GM04504 (cell line): Measurements from ENCODE around the gene UCK1.

Experiments used
- DNase-seq: peaks from one replicate; pipeline ENCODE4 v3.0.0-alpha.2; 2012; ENCODE audit warnings: low read depth

UCK1 gene

DNA sequence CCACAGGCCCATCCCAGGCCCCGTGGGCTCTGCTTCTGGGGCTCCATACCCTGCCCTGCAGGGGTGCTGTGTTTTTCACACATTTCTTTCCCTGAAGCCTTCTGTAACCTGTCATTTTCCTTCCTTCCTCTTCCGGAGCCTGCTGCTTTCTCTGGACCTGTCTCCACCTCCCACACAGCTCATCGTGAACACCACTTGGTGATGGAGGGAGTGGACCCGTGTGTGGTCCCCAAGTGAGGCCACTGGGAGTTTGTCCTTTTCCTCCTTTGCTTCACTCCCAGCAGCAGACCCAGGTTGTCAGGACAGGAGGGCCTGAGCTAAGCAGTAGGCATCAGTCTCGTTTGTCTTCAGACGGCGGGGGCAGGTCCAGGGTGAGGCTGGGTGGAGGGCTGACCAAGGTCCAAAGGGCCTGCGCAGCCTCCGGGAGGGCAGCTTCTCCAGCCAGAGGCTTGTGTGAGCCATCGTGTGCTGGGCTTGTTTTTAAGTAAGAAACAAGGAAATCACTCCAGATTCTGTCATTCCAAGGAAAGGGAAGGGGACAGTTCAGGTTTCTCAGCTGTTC lies 34.1 kb downstream of the UCK1 start:
- no peak for DNase-seq

DNA sequence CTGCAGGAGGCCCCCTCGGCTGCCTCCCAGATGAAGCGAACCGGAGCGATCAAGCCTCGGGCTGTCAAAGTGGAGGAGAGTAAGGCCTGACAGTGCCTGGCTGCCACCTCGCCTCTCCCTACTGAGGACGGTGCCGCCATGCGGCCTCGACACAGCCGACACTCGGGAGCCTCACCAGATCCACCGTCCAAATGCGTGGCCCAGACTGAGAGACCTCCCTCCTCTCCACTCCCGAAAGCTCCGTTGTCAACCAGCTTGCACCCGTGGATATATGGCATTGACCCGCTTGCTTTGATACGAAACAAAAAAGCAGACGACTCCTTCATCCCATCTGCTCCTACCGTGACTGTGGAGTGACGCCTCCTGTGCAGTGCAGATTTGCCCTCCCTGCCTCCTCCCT lies 35.3 kb downstream of the UCK1 start:
- DNase-seq: no peak

DNA sequence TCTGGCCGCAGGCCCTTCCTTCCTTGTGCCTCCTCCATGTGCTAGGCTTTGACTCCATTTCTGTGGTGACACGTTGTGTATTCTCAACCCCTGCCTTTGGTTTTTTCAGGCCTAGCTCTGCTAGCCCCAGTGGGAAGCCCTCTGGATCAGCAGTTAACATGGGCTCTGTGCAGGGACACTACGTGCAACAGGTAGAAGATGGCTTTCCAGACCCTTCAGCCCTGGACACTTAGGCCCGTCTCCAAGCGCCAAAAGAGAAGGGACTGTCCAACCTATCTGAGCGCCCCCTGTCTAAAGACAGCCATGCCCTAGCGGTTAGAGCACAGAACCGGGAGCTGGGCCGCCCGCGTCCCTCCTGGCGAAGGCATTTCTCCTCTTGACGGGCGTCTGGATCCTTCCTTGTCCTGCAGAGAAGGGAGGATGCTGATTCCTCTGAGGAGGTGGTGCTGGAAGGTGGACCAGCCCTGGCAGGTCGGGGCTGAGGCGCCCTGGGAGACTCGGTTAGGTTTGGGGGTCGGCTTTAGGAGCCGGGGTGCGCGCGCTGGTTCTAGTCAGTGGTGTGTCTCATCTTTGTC lies 36.7 kb downstream of the UCK1 start:
- no peak for DNase-seq

DNA sequence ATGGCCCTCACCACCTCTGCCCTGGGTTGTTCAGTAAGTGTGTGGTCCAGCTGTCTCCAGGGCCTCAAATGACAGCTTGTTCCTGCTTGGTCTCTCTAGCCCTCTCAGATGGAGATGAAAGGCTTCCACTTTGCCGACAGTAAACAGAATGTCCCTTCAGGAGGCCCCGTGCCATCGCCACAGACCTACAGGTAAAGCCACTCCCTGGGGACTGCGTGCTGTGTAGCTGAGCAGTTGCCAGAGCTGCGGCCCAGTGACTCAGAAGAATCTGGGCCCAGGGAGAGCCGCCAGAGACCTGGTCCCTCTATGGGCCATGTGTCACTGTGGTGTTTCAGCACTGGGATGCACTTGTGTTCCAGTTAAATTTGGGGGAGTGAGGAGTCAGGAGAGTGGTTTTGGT lies 39.0 kb downstream of the UCK1 start:
- DNase-seq: no peak

DNA sequence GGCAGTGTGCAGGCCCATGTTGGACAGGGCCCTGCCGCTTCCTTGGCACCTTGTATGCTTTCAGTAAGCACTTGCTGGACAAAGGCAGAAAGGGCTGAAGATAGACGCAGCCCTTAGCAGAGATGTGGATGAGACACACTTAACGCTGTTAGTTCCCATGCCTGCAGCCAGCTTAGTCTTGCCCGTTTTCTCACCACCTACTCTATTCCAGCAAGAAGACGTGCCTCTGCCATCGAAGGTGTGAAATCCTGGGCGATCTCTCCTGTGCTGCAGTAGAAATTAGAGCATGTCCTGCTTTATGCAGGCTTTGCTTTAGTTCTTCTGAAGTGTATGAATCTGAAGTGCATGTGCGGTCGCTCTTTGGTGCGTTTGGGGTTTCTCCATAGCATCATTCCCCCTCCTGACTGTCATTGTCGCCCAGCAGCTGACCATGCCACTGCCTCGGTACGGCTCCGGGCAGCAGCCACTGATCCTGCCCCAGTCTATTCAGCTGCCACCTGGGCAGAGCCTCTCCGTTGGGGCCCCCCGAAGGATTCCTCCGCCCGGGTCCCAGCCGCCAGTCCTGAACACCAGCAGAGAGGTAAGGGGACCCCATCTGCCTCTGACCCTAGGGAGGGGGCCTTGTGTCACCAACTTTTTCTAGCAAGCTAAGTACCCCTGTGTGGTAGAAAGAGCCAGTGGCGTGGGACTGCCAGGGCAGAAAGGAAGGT lies 39.9 kb downstream of the UCK1 start:
- no peak for DNase-seq

DNA sequence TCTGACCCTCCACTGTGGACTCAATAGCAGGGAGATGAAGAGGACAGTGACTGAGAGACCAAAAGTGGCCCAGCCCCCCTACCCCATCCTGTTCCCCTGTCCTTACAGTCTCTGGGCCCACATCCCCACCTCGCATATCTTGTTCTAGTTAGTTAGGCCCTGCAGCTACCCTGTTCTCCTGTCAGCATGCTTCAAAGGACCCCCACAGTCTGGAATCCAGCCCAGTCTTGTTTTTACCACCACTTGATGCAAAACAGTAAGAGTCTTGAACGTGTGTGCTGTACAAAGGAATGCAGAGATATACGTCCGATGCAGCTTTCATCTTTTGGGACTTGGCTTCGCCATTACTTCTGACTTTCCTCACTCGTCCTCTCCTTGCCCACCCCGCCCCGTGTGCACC lies 40.5 kb downstream of the UCK1 start:
- no peak for DNase-seq

DNA sequence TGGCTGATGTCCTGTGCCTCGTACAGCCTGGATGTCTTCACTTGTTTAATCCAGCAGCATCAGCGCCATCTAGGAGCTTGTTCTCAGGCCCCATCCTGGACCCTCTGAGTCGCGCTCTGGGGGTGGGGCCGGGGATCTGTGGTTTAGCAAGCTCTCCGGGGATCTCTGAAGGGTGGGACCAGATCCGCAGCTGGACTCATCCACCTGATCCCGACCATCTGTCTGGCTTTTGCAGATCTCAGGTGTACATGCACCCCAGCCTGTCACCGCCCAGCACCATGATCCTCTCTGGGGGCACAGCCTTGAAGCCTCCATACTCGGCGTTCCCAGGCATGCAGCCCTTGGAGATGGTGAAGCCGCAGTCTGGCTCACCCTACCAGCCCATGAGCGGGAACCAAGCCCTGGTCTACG lies 43.4 kb downstream of the UCK1 start:
- no peak for DNase-seq

DNA sequence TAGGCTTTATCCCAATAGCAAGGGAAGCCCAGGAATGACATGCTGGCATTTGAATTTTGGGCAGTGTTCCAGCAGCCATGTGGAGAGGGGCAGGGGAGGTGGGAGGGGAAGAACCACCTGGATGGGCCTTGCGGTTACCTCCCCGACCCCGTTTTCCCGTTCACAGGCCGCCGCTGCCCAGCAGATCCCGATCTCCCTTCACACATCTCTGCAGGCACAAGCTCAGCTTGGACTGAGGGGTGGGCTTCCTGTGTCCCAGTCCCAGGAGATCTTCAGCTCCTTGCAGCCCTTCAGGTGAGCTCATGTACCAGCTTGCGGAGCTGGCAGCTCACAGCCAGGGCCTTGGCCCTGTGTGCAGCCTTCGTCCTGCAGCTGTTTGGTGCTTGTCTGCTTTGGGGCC lies 44.1 kb downstream of the UCK1 start:
- DNase-seq: no peak

DNA sequence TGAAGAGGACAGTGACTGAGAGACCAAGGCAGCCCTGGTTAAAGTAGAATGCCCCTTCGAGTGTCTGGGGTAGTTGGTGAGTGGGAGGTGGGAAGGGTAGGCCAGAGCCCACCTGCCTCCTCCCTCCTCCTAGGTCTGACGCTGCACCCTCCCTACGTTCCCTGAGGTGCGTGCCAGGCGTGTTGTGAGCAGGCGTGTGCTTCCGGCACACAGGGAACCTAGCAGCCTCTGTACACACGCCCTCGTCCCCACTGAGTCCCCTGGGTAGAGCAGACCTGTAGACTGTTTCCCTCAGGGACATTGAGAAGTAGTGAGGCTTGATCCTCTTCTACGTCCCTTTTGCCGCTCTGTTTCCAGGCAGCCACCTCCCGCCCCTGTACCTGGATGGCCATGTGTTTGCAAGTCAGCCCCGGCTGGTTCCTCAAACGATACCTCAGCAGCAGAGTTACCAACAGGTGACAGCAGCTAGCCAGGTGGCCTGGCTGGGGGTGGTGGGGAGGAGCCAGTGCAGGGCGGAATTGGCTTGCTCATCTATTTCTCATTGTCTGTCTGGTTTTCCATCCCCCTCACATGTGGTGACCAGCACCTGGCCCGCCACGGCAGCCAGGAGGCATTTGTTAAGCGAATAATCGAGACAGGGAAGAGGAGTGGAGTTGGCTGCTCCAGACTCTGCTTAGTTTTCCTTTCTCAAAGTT lies 45.2 kb downstream of the UCK1 start:
- no peak for DNase-seq

DNA sequence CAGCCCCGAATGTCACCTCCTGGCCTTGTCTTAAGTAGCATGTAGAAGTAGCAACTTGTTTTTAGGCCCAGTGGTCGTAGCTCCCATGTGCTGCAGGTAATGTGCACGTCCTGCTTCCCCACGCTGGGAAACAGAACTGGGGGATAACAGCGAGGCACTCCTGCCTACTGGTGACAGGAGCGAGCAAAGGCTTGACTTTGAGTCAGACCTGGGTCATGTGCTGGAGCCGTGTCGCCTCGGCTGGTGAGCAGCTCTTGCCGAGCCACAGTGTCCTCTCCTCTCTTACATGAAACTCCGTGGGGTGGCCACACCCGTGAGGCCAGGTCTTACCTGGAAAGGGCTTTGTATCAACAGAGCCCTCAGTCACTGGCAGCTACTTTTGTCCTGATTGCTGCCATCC lies 45.9 kb downstream of the UCK1 start:
- DNase-seq: no peak

DNA sequence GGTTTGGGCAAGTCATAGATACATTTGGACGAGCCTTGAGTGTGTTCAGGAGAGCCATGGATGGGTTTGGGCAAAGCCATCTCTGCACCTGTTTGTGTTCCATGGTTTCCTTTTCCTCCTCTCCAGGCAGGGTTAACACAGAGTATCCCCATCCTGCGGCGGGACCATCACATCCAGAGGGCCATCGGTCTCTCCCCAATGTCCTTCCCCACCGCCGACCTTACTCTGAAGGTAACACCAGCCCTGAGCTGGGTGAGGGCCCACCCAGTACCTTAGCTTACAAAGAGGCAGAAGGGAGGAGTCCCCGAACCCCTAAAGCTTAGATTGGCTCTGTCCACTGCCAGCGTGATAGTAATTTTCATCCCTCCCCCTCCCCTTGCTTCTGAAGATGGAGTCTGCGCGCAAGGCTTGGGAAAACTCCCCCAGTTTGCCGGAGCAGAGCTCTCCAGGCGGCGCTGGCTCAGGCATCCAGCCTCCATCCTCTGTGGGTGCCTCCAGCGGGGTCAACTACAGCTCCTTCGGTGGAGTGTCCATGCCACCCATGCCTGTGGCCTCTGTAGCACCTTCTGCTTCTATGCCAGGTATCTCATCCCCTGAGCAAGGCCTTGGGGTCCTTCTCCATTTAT lies 46.4 kb downstream of the UCK1 start:
- no peak for DNase-seq

DNA sequence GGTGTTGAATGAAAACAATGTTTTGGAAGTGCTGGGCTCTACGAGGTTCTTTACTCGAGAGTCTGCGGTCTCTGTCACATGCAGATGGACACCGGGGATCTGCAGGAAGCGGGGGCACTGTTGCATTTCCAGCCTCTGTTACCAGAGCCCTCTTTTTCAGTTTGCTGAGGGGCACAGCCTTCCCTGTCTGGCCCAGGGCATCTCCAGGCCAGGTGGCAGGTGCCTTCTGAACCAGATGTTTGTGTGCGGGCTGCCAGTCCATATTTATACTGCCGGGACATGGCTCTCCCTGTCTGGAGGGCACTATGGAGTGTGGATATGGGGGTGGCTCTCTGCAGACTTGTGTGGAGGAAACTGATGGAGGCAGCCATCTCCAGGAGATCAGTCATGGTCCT lies 47.0 kb downstream of the UCK1 start:
- no peak for DNase-seq

DNA sequence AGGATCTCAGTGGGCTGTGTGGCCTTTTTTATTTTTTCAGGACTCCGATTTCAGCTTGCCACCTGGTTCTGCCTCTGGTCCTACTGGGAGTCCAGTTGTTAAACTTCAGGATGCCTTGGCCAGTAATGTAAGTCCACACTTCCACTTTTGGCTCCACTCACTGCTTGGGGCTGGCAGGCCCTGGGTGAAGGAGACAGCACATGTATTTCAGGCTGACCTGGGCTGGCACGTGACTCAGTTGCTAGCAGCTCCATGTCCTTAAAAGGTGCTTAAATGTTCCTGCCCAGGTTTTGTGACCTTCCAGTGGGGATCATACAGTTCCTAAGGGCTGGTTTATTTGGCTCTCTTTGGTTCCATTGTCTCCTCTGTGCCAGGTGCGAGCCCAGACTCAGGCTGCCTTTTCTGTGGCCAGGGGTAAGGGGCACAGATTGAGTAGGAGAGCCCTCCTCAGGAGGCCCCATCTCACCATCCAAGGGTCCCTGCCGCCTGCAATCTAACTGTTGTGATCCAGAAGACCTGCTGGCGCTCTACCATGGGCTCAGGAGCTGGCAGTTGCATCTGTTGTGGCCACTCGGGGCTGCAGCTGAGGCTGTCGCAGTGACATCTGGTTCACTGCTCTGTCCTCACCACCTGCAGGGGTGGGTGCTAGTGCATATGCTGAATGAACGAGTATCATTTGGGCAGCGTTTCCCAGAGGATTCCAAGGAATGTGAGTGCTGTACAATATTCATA lies 47.6 kb downstream of the UCK1 start:
- no peak for DNase-seq

DNA sequence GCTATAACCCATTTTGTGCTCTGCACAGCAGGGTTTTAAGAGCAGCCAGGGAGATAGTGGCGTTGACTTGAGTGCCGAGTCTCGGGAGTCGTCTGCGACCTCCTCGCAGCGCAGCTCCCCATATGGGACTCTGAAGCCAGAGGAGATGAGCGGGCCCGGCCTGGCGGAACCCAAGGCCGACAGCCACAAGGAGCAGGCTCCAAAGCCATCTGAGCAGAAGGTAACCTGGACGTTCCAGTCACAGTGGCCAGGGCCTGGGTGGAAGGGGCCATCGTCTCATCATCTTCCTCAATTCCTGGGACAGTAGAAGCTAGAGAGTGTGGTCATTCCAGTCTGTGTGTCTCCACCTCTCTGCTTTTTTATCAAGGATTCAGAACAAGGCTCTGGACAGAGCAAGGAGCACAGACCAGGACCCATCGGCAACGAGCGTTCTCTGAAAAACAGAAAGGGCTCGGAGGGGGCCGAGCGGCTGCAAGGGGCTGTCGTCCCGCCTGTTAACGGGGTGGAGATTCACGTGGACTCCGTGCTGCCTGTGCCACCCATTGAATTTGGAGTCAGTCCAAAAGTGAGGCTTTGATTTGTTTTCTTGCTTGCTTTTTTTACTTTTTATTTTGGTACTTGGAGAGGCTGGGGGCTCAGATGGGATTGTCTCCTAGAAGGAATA lies 48.6 kb downstream of the UCK1 start:
- no peak for DNase-seq

DNA sequence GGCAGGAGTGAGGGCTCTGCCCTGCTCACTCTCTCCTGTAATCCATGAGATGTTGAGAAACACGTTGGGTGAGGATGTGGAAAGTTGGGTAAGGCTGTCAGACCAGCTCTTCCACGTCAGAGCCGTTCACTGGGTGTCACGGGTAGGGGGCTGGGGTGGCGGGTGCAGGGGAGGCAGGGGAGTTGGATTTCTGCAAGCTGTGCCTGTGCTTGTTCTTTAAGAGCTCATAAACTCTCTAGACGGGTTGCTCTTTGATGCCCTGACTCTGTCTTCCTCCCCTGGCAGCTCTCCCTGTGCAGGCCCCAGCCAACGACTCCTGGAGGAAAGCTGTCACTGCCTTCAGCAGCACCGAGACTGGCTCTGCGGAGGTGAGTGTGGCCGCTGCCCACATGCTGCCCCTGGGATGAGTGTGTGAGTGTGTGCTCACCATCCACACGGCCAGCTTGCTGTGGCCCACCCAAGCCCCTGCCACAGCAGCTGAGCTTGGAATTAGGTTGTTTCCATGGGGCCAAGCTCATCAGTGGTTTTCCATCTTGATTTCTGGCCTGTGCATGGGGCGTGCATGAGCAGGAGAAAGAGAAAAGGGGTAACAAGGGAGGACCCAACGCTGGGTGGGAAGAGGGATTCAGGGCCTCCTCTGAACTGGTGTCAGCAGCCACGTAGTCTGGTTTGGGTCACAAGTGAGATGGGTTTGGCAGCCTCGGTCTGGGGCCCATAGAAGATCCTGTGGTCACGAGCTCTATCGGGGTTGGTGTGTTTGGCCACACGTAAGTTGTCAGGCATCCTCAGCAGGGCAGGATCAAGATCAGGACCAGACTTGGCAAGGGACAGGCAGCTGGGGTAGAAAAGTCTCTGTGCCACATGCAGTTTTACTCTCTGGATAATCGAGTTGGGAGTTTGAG lies 49.4 kb downstream of the UCK1 start:
- no peak for DNase-seq

DNA sequence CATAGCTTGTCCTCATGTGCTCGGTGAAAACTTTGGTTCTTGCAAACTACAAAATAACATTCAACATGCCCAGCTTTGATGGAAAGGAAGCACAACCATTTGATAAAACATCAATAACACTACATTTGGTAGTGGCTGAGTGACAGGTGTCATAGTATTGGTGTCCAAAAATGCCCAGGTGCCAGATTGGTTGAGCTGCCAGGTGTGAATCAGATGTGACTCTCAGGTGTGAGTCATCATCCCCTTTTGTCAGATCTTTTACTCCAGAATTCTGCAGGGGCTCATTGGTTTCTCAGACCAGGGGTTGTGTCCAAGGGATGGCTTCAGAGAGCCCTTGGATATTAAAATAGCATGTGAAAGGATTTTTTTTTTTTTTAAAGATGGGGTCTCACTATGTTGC lies 50.8 kb downstream of the UCK1 start:
- DNase-seq: no peak

DNA sequence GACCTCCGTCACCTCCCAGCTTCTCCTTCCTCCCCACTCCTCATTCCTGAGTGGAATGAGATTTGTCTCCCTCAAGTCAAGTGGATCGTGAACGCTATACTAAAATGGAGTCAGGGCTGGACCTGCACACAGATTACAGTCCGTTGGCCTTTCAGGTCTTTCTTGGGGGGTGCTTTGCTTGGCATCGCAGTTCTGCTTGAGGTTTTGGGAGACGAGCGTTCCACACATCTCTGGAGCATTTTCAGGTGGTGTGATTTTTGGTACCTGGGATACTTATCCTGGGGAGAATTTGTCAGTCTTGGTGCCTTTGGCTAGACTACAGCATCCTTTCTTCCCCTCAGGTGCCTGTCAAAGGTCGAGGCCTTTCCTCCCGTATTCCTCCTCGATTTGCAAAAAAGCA lies 52.2 kb downstream of the UCK1 start:
- DNase-seq: no peak

DNA sequence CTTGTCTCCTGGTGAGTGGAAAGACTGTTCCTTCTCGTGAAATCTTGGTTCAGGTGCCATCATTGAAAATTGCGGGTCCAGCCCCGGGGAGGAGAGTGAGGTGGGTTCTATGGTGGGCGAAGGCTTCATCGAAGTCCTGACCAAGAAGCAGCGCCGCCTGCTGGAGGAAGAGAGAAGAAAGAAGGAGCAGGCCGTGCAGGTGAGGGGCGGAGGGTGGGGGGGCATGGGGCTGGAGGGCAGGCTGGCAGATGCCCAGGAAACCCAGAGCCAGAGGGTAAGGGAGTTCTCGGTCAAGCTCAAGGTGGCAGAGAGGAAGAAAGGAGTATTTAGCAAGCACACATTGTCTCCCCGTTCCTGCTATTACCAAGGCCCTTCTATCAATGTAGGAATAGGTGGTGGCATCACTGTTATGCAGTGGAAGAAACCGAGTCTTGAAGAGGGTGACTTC lies 52.6 kb downstream of the UCK1 start:
- DNase-seq: no peak

DNA sequence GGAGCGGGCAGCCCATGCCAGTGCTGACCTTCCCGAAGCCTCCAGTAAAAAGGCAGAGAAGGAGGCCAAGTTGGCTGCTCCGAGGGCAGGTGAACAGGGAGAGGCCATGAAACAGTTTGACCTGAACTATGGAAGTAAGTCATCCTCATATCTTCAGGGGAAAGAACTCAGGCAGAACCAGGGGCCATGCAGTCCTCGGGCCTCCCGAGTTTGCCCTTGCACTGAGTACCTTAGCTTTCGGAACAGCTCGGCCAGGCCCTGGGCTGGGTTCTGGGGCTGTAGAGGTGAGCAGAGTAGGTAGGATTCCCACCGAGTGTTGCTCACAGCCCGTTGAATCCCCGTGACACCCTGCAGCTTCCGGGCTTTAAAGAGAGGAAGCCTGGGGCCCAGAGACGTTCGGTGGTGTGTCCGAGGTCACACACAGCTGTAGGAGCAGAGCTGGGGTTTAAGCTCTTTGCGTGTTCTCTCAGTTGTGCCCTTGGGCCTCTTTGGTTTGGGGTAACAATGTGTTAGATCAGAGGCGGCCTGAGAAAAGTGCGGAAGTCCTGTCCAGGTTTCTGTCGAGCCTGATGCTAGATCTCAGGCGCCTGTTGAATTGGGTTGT lies 53.1 kb downstream of the UCK1 start:
- no peak for DNase-seq

DNA sequence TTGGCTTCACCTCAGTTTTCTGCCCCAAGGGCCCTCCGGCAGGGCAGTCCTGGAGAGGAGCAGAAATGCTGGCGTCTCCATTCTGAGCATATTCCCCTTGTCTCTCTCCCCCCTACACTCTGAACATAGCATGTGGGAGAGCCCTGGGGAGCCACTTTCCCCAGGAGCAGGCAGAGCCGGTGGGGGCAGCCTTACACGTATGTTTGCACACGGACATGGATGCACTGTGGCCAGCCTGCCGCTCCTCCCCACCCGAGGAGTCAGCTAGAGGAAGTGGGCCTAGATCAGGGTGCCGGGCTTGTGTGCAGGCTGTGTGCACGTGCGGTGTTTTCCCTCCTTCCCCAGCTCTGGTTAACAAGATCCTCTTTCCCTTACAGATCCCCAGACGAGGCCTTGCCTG lies 53.7 kb downstream of the UCK1 start:
- DNase-seq: no peak
